SK-N-SH treated with all-trans-retinoic acid at 6 μM for 48 hours (cell line): ENCODE data around the gene RNF166.

Experiments
- ATAC-seq: fragments of 200-7000 bp; cut with Tn5 transposase; 3 replicates; pipeline ENCODE4 v1.9.1; 2020; ENCODE audit warnings: mild to moderate bottlenecking, moderate library complexity
- ARNTL ChIP-seq: fragments of 450-650 bp; formaldehyde crosslinking; IDR thresholded peaks from 2 replicates; pipeline ENCODE4 v1.5.0; 2020; ENCODE audit warnings: low read depth, mild to moderate bottlenecking, moderate library complexity, borderline replicate concordance
- BACH2 ChIP-seq: fragments of 250-450 bp; sonication (Bioruptor Pico); IDR thresholded peaks from 2 replicates; pipeline ENCODE4 v1.9.0; 2021; ENCODE audit warnings: mild to moderate bottlenecking, borderline replicate concordance
- CSDC2 ChIP-seq: fragments of 250-450 bp; sonication (Bioruptor Pico); IDR thresholded peaks from 2 replicates; pipeline ENCODE4 v1.5.0; 2020; ENCODE audit warnings: mild to moderate bottlenecking, moderate library complexity
- ESRRG ChIP-seq: fragments of 250-450 bp; sonication (Bioruptor Pico); IDR thresholded peaks from 2 replicates; pipeline ENCODE4 v1.6.1; 2021; ENCODE audit warnings: mild to moderate bottlenecking
- GLIS3 ChIP-seq: fragments of 250-450 bp; sonication (Bioruptor Pico); IDR thresholded peaks from 2 replicates; pipeline ENCODE4 v1.5.0; 2020; ENCODE audit warnings: mild to moderate bottlenecking, moderate library complexity
- ISL1 ChIP-seq: fragments of 250-450 bp; sonication (Bioruptor Pico); IDR thresholded peaks from 2 replicates; pipeline ENCODE4 v2.1.2; 2022; ENCODE audit warnings: mild to moderate bottlenecking, moderate library complexity
- OSR1 ChIP-seq: fragments of 250-450 bp; sonication (Bioruptor Pico); IDR thresholded peaks from 2 replicates; pipeline ENCODE4 v1.8.0; 2022; ENCODE audit warnings: moderate library complexity, mild to moderate bottlenecking, inconsistent platforms
- PATZ1 ChIP-seq: fragments of 250-450 bp; sonication (Bioruptor Pico); IDR thresholded peaks from 2 replicates; pipeline ENCODE4 v1.8.0; 2020; ENCODE audit warnings: mild to moderate bottlenecking, moderate library complexity, borderline replicate concordance
- PPARA ChIP-seq: fragments of 250-450 bp; sonication (Bioruptor Pico); IDR thresholded peaks from 2 replicates; pipeline ENCODE4 v1.5.0; 2020; ENCODE audit warnings: mild to moderate bottlenecking, borderline replicate concordance
- SNAI2 ChIP-seq: fragments of 250-450 bp; sonication (Bioruptor Pico); IDR thresholded peaks from 2 replicates; pipeline ENCODE4 v1.5.0; 2020; ENCODE audit warnings: mild to moderate bottlenecking, moderate library complexity
- TOX ChIP-seq: fragments of 250-450 bp; sonication (Bioruptor Pico); IDR thresholded peaks from 2 replicates; pipeline ENCODE4 v1.8.0; 2021; ENCODE audit warnings: mild to moderate bottlenecking, moderate library complexity, borderline replicate concordance
- TSHZ2 ChIP-seq: fragments of 250-450 bp; sonication (Bioruptor Pico); IDR thresholded peaks from 2 replicates; pipeline ENCODE4 v1.5.0; 2020; ENCODE audit warnings: mild to moderate bottlenecking, moderate library complexity
- ZC3H10 ChIP-seq: fragments of 250-450 bp; sonication (Bioruptor Pico); IDR thresholded peaks from 2 replicates; pipeline ENCODE4 v1.5.1; 2021; ENCODE audit warnings: mild to moderate bottlenecking, moderate library complexity
- ZNF565 ChIP-seq: fragments of 450-650 bp; formaldehyde crosslinking; conservative IDR thresholded peaks from 2 replicates; pipeline ENCODE4 v1.5.0; 2020; ENCODE audit warnings: low read depth, mild to moderate bottlenecking, moderate library complexity
- TF ChIP-seq, protein P1 (sequence below): fragments of 250-450 bp; sonication (Bioruptor Pico); IDR thresholded peaks from 2 replicates; pipeline ENCODE4 v1.5.1; 2020; ENCODE audit warnings: low read depth, mild to moderate bottlenecking, moderate library complexity
- TF ChIP-seq, protein P2 (sequence below): fragments of 250-450 bp; sonication (Bioruptor Pico); IDR thresholded peaks from 2 replicates; pipeline ENCODE4 v1.5.1; 2021; ENCODE audit warnings: mild to moderate bottlenecking, moderate library complexity
- TF ChIP-seq, protein P3 (sequence below): fragments of 250-450 bp; sonication (Bioruptor Pico); IDR thresholded peaks from 2 replicates; pipeline ENCODE4 v1.8.0; 2021; ENCODE audit warnings: low read depth, mild to moderate bottlenecking, moderate library complexity, borderline replicate concordance

The RNF166 gene

DNA sequence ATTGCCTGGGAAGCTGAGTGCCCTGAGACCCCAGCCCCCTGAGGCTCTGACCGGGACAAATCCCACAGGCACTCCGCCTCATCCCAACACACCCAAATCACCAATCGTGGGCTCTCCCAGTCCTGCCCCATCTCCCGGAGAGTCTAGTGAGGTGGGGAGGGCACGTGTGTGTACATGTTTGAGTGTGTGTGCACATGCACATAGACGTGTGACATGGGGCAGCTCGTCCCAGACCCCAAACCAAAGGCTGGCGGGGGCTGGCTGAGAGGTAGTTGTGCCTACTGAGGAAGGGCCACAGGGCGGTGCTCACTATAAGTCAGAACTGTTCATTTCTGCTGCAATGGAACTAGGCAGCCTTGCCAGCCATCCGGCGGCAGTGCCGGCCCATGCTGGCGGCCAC lies 28.5 kb downstream of the RNF166 start:
- TF ChIP-seq TOX (CRISPR knock-in tag) (no peak), ZNF565 (CRISPR knock-in tag) (no peak), OSR1 (CRISPR knock-in tag) (no peak), ESRRG (CRISPR knock-in tag) (no peak), PATZ1 (no peak), ZC3H10 (CRISPR knock-in tag) (no peak), GLIS3 (CRISPR knock-in tag) (no peak)
- TF ChIP-seq, protein P1, sequence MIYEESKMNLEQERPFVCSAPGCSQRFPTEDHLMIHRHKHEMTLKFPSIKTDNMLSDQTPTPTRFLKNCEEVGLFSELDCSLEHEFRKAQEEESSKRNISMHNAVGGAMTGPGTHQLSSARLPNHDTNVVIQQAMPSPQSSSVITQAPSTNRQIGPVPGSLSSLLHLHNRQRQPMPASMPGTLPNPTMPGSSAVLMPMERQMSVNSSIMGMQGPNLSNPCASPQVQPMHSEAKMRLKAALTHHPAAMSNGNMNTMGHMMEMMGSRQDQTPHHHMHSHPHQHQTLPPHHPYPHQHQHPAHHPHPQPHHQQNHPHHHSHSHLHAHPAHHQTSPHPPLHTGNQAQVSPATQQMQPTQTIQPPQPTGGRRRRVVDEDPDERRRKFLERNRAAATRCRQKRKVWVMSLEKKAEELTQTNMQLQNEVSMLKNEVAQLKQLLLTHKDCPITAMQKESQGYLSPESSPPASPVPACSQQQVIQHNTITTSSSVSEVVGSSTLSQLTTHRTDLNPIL (CRISPR knock-in tag): no peak
- TF ChIP-seq, protein P2, sequence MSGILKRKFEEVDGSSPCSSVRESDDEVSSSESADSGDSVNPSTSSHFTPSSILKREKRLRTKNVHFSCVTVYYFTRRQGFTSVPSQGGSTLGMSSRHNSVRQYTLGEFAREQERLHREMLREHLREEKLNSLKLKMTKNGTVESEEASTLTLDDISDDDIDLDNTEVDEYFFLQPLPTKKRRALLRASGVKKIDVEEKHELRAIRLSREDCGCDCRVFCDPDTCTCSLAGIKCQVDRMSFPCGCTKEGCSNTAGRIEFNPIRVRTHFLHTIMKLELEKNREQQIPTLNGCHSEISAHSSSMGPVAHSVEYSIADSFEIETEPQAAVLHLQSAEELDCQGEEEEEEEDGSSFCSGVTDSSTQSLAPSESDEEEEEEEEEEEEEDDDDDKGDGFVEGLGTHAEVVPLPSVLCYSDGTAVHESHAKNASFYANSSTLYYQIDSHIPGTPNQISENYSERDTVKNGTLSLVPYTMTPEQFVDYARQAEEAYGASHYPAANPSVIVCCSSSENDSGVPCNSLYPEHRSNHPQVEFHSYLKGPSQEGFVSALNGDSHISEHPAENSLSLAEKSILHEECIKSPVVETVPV: no peak
- ATAC-seq: peak; percentile 36; the same call in 1 of the 3 replicates

GRCh38 chr16:88676502-88677242 lies 29.5 kb downstream of the RNF166 start:
- TF ChIP-seq PPARA (no peak), GLIS3 (CRISPR knock-in tag) (no peak), TSHZ2 (CRISPR knock-in tag) (no peak)
- no peak for ATAC-seq

DNA sequence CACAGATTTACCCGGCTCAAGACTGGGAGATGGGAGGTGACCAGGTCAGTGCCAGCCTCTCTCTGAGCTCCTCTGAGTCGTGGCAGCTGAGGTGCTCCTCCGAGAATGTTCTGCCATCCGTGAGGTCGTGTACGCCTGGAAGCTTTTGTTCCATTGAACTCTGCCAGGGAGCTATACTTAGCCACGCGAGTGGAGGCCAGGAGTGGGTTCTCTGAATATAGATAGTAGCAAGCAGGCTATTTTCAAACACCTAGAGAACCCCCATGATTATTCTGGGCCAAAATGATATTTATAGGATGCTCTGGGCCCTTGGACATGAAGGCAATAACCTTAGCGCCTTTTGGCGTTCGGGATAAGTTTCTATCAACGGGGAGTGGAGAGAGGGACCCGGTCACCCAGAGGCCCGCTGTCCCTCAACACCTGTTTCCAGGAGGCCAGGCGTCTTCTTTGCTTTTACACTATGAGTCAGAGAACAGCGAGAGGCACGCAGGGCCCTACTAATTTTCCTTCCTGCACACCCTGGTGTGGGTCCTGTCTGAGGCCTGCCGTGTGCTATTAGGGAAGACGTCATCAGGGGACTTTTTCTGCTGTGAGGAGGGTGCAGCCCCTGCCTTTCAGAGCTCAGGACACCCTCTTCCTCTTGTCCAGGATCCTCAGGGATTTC lies 32.4 kb downstream of the RNF166 start:
- TF ChIP-seq OSR1 (CRISPR knock-in tag) (no peak), GLIS3 (CRISPR knock-in tag) (no peak), ARNTL (CRISPR knock-in tag) (no peak), TSHZ2 (CRISPR knock-in tag) (no peak), PPARA (no peak)
- ATAC-seq: no peak

- ATAC-seq: peak; percentile 80
- TF ChIP-seq ARNTL (CRISPR knock-in tag) (no peak), TOX (CRISPR knock-in tag) (no peak), ISL1 (CRISPR knock-in tag) (no peak), CSDC2 (no peak), BACH2 (no peak), SNAI2 (CRISPR knock-in tag) (no peak)
- TF ChIP-seq, protein P1 (CRISPR knock-in tag): no peak
- TF ChIP-seq, protein P3, sequence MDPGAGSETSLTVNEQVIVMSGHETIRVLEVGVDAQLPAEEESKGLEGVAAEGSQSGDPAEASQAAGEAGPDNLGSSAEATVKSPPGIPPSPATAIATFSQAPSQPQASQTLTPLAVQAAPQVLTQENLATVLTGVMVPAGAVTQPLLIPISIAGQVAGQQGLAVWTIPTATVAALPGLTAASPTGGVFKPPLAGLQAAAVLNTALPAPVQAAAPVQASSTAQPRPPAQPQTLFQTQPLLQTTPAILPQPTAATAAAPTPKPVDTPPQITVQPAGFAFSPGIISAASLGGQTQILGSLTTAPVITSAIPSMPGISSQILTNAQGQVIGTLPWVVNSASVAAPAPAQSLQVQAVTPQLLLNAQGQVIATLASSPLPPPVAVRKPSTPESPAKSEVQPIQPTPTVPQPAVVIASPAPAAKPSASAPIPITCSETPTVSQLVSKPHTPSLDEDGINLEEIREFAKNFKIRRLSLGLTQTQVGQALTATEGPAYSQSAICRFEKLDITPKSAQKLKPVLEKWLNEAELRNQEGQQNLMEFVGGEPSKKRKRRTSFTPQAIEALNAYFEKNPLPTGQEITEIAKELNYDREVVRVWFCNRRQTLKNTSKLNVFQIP (CRISPR knock-in tag): no peak
Measured at GRCh38 chr16:88672776-88673175, 33.4 kb downstream of the RNF166 start.
